Measurements from ENCODE around the gene SEPSECS. TPM values are rescaled to one million over a fixed set of nuclear protein-coding genes. Genes with fewer than 3 reads are reported as not detected.

Gene SEPSECS
- total RNA-seq, 3 donors from 2014 or later (not counting 1 experiment from before 2014, with no cell fraction given), result 18.5 to 26.6 (median 20.7) TPM

DNA sequence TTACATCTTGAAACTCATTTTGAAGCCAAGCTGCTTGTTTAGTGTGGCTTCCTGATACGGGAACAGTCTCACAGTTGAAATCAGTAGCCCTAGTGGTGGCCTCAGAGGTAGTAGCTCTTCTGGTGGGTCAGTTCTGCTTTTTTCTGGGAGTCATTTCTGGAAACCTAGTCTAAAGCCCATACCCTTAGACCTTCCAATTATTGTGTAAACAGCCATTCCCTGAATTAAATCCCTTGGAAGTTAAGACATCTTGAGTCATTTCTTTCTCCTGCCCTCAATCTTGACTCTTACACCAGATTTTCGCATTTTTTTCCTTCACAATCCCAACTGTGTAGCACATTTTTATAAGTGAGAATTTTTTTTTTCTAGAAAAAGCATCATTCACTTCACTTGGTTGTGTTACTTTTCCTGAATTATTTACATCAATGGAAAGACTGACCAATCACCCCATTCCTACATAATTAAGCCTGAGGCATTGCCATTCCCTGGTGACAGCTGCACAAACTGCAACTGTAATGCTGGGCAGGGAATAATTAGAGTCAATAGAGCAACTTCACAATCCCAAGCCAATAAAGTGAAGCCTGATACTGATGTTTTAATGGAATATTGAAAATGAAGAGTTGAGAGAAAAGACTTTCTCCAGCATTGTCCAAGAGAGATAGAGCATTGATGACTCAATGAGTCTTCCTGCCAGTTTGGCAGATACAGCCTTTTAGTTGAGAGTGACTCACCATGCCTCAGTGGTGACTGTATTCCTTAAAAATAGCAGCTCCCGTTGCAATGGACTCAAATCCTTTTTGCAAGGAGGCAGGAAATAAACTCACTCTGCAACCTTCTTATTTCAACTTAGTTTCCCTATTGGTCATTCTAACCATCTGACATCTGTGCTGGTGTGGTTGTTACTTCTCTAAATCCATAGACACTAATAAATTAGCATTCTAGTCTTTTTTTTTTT lies 13.0 kb upstream of the SEPSECS start:
- Histone ChIP-seq H3K9me3 (ENCODE audit: control insufficient read depth, insufficient read depth, low read length) (no peaks in the 10 kb centered on the region), H3K27me3 (ENCODE audit: control insufficient read depth, insufficient read depth, low read length) (no peaks in the 10 kb centered on the region), H3K36me3 (ENCODE audit: control insufficient read depth, insufficient read depth, low read length) (peaks cover 11% of the 10 kb centered on the region), H3K4me1 (ENCODE audit: control insufficient read depth, insufficient read depth, low read length) (no peaks in the 10 kb centered on the region), H3K4me3 (ENCODE audit: low read length) (no peak overlapping the region), H3K27ac (ENCODE audit: low read length) (no peak overlapping the region)
- Mint-ChIP-seq H3K9me3 (no peaks in the 10 kb centered on the region), H3K4me1 (peaks cover 17% of the 10 kb centered on the region in 2 donors), H3K27ac (no peak overlapping the region), H3K36me3 (peaks cover 8% of the 10 kb centered on the region), H3K4me3 (no peak overlapping the region), H3K27me3 (ENCODE audit: low read depth in 2 of 2) (no peaks in the 10 kb centered on the region)
- no peak for ATAC-seq
- intact Hi-C loops (cut with micrococcal nuclease), result no loop called here
- DNase-seq, result no peak
- WGBS (ENCODE audit: insufficient coverage), result 77% methylated on average over 2 of the region's 3 CpGs
- TF ChIP-seq, protein P1, sequence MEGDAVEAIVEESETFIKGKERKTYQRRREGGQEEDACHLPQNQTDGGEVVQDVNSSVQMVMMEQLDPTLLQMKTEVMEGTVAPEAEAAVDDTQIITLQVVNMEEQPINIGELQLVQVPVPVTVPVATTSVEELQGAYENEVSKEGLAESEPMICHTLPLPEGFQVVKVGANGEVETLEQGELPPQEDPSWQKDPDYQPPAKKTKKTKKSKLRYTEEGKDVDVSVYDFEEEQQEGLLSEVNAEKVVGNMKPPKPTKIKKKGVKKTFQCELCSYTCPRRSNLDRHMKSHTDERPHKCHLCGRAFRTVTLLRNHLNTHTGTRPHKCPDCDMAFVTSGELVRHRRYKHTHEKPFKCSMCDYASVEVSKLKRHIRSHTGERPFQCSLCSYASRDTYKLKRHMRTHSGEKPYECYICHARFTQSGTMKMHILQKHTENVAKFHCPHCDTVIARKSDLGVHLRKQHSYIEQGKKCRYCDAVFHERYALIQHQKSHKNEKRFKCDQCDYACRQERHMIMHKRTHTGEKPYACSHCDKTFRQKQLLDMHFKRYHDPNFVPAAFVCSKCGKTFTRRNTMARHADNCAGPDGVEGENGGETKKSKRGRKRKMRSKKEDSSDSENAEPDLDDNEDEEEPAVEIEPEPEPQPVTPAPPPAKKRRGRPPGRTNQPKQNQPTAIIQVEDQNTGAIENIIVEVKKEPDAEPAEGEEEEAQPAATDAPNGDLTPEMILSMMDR (IDR thresholded peaks at IDR 0.05), result no peak

DNA sequence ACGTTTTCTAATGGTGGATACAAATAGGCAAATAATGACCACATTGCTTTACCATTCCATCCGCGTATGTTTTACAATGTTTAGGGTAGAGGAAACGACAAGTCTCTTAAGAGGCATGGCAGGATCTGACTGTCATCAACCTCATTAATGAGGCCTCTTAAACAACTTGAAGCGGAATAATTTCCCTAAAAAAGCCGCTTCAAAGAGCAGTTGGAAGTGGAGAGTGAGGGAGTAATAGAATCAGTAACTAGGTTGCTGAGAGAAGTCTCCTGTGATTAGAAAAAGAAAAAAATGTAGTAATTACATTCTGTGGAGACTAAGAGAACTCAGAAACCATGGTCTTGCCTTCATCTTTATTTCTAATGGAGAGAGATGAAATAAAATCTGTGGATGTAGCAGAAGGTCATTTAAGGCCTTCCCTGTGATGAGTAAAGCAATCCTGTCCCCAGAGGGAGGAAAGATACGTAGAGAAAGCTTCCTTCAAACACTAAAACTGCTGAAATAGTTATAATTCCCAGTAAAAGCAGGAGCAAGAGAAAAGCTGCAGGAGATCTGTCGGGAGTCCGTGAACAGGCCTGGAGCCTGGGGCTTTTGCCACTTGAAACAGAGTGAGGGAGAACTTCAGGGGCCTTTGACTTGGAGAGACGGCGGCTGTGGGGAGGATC lies 11.1 kb upstream of the SEPSECS start:
- H3K27ac Mint-ChIP-seq, result peak overlapping the region in 1 of 2 donors; percentile 17
- H3K4me3 Mint-ChIP-seq, result no peak overlapping the region
- WGBS (ENCODE audit: insufficient coverage), result 97% methylated on average over 11 of the region's 11 CpGs
- intact Hi-C loops (cut with micrococcal nuclease), result no loop called here
- no peaks in the 10 kb centered on the region for H3K27me3 Mint-ChIP-seq (ENCODE audit: low read depth in 2 of 2)
- TF ChIP-seq, protein P1 (IDR thresholded peaks at IDR 0.05), result no peak
- no peaks in the 10 kb centered on the region for H3K27me3 ChIP-seq (ENCODE audit: control insufficient read depth, insufficient read depth, low read length)
- H3K4me1 Mint-ChIP-seq, result peaks cover 24 to 25% of the 10 kb centered on the region in 2 donors
- H3K27ac ChIP-seq (ENCODE audit: low read length), result no peak overlapping the region
- no peaks in the 10 kb centered on the region for H3K4me1 ChIP-seq (ENCODE audit: control insufficient read depth, insufficient read depth, low read length)
- H3K4me3 ChIP-seq (ENCODE audit: low read length), result no peak overlapping the region
- no peak for DNase-seq
- H3K9me3 ChIP-seq (ENCODE audit: control insufficient read depth, insufficient read depth, low read length), result no peaks in the 10 kb centered on the region
- no peak for ATAC-seq
- peaks cover 15% of the 10 kb centered on the region for H3K36me3 Mint-ChIP-seq
- H3K36me3 ChIP-seq (ENCODE audit: control insufficient read depth, insufficient read depth, low read length), result peaks cover 14% of the 10 kb centered on the region
- H3K9me3 Mint-ChIP-seq, result no peaks in the 10 kb centered on the region

DNA sequence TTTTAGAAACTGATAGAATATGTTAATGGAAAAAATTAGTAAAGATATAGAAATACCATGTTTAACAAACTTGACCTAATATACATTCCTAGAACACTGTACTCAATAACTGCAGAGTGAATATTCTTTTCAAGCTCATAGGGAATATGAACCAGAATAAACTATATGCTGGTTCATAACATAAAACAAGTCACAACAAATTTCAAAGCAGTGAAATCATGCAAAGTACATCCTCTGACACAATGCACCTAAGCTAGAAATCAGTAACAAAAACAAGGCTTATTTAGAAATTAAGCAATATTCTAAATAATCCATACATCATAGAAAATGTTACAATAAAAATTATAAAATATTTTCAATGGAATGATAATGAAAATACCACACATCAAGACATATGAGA lies 9.2 kb upstream of the SEPSECS start:
- Mint-ChIP-seq H3K9me3 (no peaks in the 10 kb centered on the region), H3K27me3 (ENCODE audit: low read depth in 2 of 2) (no peaks in the 10 kb centered on the region), H3K4me3 (no peak overlapping the region), H3K4me1 (peaks cover 30 to 34% of the 10 kb centered on the region in 2 donors), H3K27ac (no peak overlapping the region), H3K36me3 (peaks cover 13% of the 10 kb centered on the region)
- TF ChIP-seq, protein P1 (IDR thresholded peaks at IDR 0.05), result no peak
- Histone ChIP-seq H3K4me1 (ENCODE audit: control insufficient read depth, insufficient read depth, low read length) (no peaks in the 10 kb centered on the region), H3K4me3 (ENCODE audit: low read length) (no peak overlapping the region), H3K27me3 (ENCODE audit: control insufficient read depth, insufficient read depth, low read length) (no peaks in the 10 kb centered on the region), H3K36me3 (ENCODE audit: control insufficient read depth, insufficient read depth, low read length) (peaks cover 11% of the 10 kb centered on the region), H3K9me3 (ENCODE audit: control insufficient read depth, insufficient read depth, low read length) (no peaks in the 10 kb centered on the region), H3K27ac (ENCODE audit: low read length) (no peak overlapping the region)
- intact Hi-C loops (cut with micrococcal nuclease), result loop anchor here (10.0 kb wide), 1 partner anchor 205 kb away; the partner anchor contains the start of gene ANAPC4
- no peak for DNase-seq
- ATAC-seq, result no peak
